HG02610 (cell line): Measurements from ENCODE around the gene GSN.
A peak's percentile ranks its signal among the peaks of the same experiment; 100 is the strongest.

ENCODE experiments used
- ATAC-seq: cut with Tn5 transposase; IDR thresholded peaks from one replicate; pipeline ENCODE4 v1.9.1; 2021; ENCODE audit warnings: mild to moderate bottlenecking, moderate library complexity; ENCODE audit not compliant: unreplicated experiment

Gene GSN

GRCh38 chr9:121368745-121369144 lies 100.8 kb downstream of the GSN start:
- ATAC-seq = no peak

- peak; percentile 37 for ATAC-seq
Measured at GRCh38 chr9:121369595-121370265, 101.8 kb downstream of the GSN start, which contains the start of gene STOM. Gene STOM (minus strand): TSS chr9:121370250. CDS start chr9:121370187, 63 bp downstream.

GRCh38 chr9:121371495-121372061 lies 103.6 kb downstream of the GSN start:
- ATAC-seq = no peak

GRCh38 chr9:121372239-121373010 lies 104.5 kb downstream of the GSN start:
- no peak for ATAC-seq

DNA sequence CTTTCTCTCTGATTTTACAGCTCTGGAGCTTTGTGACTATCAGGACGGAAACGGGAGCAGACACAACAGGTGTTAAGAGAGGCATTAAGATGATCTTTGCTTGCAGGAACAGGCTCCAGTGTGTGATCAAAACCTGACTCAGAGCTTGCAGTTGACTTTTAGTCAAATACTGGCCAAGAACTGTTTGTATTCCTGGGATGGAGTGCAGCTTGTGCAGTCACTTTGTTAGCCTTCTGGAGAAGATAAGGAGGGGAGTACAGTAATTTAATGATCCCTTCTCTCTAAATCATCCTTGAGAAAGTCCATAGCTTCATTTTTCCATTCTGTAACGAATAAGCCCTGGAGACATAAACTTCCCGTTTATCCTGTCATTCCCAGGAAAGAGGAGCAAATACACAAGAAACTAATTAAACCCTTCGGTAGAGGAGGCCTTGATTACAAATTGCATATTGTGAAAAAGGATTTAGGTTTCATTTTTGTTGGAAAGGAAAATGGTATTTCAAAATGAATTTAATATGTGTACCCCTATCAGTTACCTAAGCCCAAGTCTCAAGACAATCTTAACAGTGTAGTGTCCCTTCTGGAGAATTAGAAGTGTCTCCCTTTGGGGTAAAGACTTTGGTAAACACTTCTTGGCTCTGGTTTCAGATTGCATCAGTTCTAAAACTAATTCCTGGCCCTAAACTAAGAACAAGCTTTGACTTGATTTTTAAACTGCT lies 105.2 kb downstream of the GSN start:
- ATAC-seq = no peak

DNA sequence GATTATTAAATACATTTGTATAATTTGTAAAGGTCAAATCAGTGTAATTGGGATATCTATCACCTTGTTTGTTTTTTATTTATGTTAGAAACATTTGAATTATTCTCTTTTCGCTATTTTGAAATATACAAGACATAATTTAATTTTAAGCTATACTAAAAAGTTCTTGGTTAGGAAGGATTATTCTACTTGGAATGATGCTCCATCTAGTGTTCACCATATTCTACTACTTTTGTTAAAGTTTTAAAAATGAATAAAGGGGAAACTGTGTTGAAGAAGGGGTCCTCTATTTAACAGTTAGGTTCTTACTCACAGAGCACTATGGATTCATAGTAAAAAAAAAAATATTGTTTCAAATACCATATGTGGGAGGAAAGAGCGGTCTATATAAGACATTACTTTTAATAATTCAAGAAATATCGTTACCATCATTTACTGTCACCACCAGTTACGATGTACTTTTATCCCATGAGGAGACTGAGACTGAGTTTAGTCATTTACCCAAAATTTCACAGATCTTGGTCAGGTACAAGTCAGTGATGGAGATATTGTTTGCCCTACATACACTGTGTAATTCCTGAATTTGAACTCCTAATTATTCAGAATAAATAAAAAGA lies 108.4 kb downstream of the GSN start:
- ATAC-seq = no peak

DNA sequence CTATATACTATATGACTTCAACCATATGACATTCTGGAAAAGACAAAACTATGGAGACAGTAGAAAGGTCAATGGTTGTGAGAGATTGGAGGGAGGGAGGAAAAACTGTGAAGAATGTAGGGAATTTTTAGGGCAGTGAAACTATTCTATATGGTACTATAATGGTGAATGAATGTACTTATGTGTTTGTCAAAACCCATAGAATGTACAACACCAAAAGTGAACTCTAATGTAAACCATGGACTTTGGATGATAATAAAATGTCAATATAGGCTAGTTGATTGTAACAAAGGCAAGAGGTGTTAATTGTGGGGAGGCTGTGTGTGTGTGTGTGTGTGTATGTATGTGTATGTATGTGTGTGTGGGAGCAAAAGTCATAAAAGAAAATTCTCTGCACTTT lies 112.9 kb downstream of the GSN start:
- no peak for ATAC-seq
